Mammary epithelial cell (primary cell): Measurements from ENCODE around the gene ACOX2.

ENCODE experiments used
- CTCF ChIP-seq, 2 donors: IDR thresholded peaks in 1 of 2; conservative IDR thresholded peaks in 1 of 2; 2 replicates each; pipeline ENCODE4 v1.5.1; 2011 to 2012; ENCODE audit warnings: inconsistent platforms in 2 of 2, low read length in 2 of 2, mild to moderate bottlenecking in 2 of 2, control low read depth in 1 of 2, low read depth in 1 of 2; ENCODE audit not compliant: insufficient read depth in 1 of 2; ENCODE audit errors: extremely low read depth in 1 of 2
- EZH2 ChIP-seq: IDR thresholded peaks from 2 replicates; pipeline ENCODE4 v1.6.1; 2012; ENCODE audit warnings: low read length, inconsistent platforms, borderline replicate concordance

GRCh38 chr3:58502872-58503271 is 34.1 kb downstream of the ACOX2 start:
- TF ChIP-seq CTCF (conservative IDR thresholded peaks at IDR 0.05 in 1 of 2, IDR thresholded peaks at IDR 0.05 in 1 of 2; ENCODE audit: extremely low read depth in 1 of 2, insufficient read depth in 1 of 2, low read depth in 1 of 2, low read length in 2 of 2) (no peak), EZH2 (no peak)
